Kidney (tissue), 14 donors: ENCODE data around the gene ANKRD11. TPM values are rescaled to one million over a fixed set of nuclear protein-coding genes. Genes with fewer than 3 reads are reported as not detected.

Experiments
- DNase-seq, 5 donors: peaks; one replicate each; pipeline ENCODE4 v3.0.0-alpha.2; 2013 to 2020
- FAIRE-seq: peaks from 2 replicates; lab custom pipeline; 2012; peaks lifted over from hg19 to GRCh38; lab: Jason Lieb, UNC
- H3K27ac ChIP-seq, 2 donors: one replicate each; pipeline ENCODE4 v1.7.0; 2013; ENCODE audit warnings: low read depth in 2 of 2, low read length in 2 of 2, inconsistent platforms in 1 of 2
- H3K27me3 ChIP-seq: one replicate; pipeline ENCODE4 v1.7.1; 2013; ENCODE audit warnings: low read length, inconsistent platforms; ENCODE audit not compliant: control insufficient read depth, insufficient read depth
- H3K36me3 ChIP-seq, 3 donors: one replicate each; pipeline versions ENCODE4 v1.7.0 to v1.7.1; 2013; ENCODE audit warnings: low read length in 3 of 3, control low read depth in 1 of 3, inconsistent platforms in 1 of 3; ENCODE audit not compliant: insufficient read depth in 3 of 3, control insufficient read depth in 2 of 3
- H3K4me1 ChIP-seq, 3 donors: one replicate each; pipeline versions ENCODE4 v1.7.0 to v1.7.1; 2013; ENCODE audit warnings: low read length in 3 of 3, inconsistent platforms in 1 of 3, low read depth in 1 of 3; ENCODE audit not compliant: control insufficient read depth in 2 of 3, insufficient read depth in 2 of 3
- H3K4me3 ChIP-seq, 3 donors: one replicate each; pipeline versions ENCODE4 v1.7.0 to v1.8.1; 2013; ENCODE audit warnings: low read length in 3 of 3, control low read depth in 1 of 3, inconsistent platforms in 1 of 3
- H3K9ac ChIP-seq, 3 donors: one replicate each; pipeline versions ENCODE4 v1.7.0 to v1.7.1; 2013; ENCODE audit warnings: low read length in 3 of 3, control low read depth in 1 of 3, inconsistent platforms in 1 of 3
- H3K9me3 ChIP-seq, 3 donors: one replicate each; pipeline versions ENCODE4 v1.7.0 to v1.7.1; 2013; ENCODE audit warnings: low read length in 3 of 3, control low read depth in 1 of 3, inconsistent platforms in 1 of 3; ENCODE audit not compliant: control insufficient read depth in 2 of 3, insufficient read depth in 1 of 3
- CTCF ChIP-seq: IDR thresholded peaks from 3 replicates; pipeline ENCODE4 v1.5.1; 2012; ENCODE audit warnings: mild to moderate bottlenecking, moderate library complexity, borderline replicate concordance; ENCODE audit not compliant: insufficient read depth; ENCODE audit errors: extremely low read depth
- intact Hi-C: fragments of 100-400 bp; cut with DNase I; formaldehyde crosslinking; loops from one replicate; pipeline ENCODE4 v1.11.1; 2022
- polyA plus RNA-seq: library from polyadenylated mRNA; stranded (reverse); fragments of 350-450 nt; fragmentation: Illumina TruSeq; extraction: RNeasy Lipid Tissue Mini Kit (QIAGEN cat#74804); gene quantifications from one replicate; pipeline ENCODE4 v1.2.3, GENCODE V29; 2014; ENCODE audit warnings: low read depth, low replicate concordance; ENCODE audit not compliant: insufficient read depth
- total RNA-seq: library from RNA; stranded (reverse); fragmentation: NEBNext Ultra II Directional; extraction: Animal tissue kit (Norgen Biotek cat#: 25700); gene quantifications from one replicate; pipeline ENCODE4 v1.2.1, GENCODE V29; 2021
- donor health status: control.
- donor health status: control.
- donor health status: control.
- donor health status: control.
- donor health status: control.
- donor health status: DM: yes; HTN: yes; CAD: no.
- donor health status: Normal renal cell carcinoma (clear cell type).

Gene ANKRD11
- total and polyA plus RNA-seq, 2 donors from 2014 or later: 36.2 to 154 TPM

GRCh38 chr16:89519881-89520280 lies 29.5 kb upstream of the ANKRD11 start:
- H3K9ac ChIP-seq: no peak overlapping the region
- no peak for FAIRE-seq
- DNase-seq: no peak

GRCh38 chr16:89517128-89517527 lies 26.8 kb upstream of the ANKRD11 start:
- Histone ChIP-seq H3K27ac (no peak overlapping the region), H3K9ac (no peak overlapping the region), H3K36me3 (peaks cover 9 to 28% (median 21%) of the 10 kb centered on the region in 3 donors), H3K4me1 (no peaks in the 10 kb centered on the region), H3K9me3 (no peaks in the 10 kb centered on the region), H3K4me3 (no peak overlapping the region), H3K27me3 (no peaks in the 10 kb centered on the region)
- DNase-seq: no peak
- no peak for TF ChIP-seq CTCF
- FAIRE-seq: no peak
- intact Hi-C loops: no loop called here

More at GRCh38 chr16:89519881-89520280, 29.5 kb upstream of the ANKRD11 start:
- Histone ChIP-seq H3K36me3 (peaks cover 5 to 36% (median 28%) of the 10 kb centered on the region in 3 donors), H3K27me3 (no peaks in the 10 kb centered on the region), H3K4me1 (peaks cover 0 to 2% (median 0%) of the 10 kb centered on the region in 3 donors), H3K9me3 (no peaks in the 10 kb centered on the region), H3K27ac (no peak overlapping the region), H3K4me3 (no peak overlapping the region)
- intact Hi-C loops: no loop called here
- TF ChIP-seq CTCF: no peak

GRCh38 chr16:89512453-89512852 lies 22.1 kb upstream of the ANKRD11 start:
- Histone ChIP-seq H3K27ac (no peak overlapping the region), H3K4me3 (no peak overlapping the region), H3K36me3 (peaks cover 8 to 24% (median 14%) of the 10 kb centered on the region in 3 donors), H3K4me1 (peaks cover 0 to 10% (median 0%) of the 10 kb centered on the region in 3 donors), H3K9ac (no peak overlapping the region), H3K9me3 (no peaks in the 10 kb centered on the region), H3K27me3 (no peaks in the 10 kb centered on the region)
- no peak for DNase-seq
- intact Hi-C loops: no loop called here
- TF ChIP-seq CTCF: no peak
- no peak for FAIRE-seq

GRCh38 chr16:89511374-89511773 lies 21.0 kb upstream of the ANKRD11 start:
- H3K4me3 ChIP-seq: no peak overlapping the region
- H3K36me3 ChIP-seq: peaks cover 6 to 19% (median 8%) of the 10 kb centered on the region in 3 donors
- H3K9ac ChIP-seq: no peak overlapping the region
- FAIRE-seq (no peak), DNase-seq (no peak)
- TF ChIP-seq CTCF: no peak
- intact Hi-C loops: no loop called here
- H3K27me3 ChIP-seq: no peaks in the 10 kb centered on the region
- no peak overlapping the region for H3K27ac ChIP-seq
- peaks cover 0 to 18% (median under 1%) of the 10 kb centered on the region in 3 donors for H3K4me1 ChIP-seq
- H3K9me3 ChIP-seq: no peaks in the 10 kb centered on the region
